GM19397 (cell line): ENCODE measurements around the gene TMEM131.
"Not testable (repeated sequence)": the region's sequence is repeated elsewhere in the genome, so short reads cannot be mapped to it uniquely, and the experiment has no call there.

ENCODE experiments used
- ATAC-seq: cut with Tn5 transposase; IDR thresholded peaks from one replicate; pipeline ENCODE4 v1.9.1; 2021; ENCODE audit warnings: mild to moderate bottlenecking, moderate library complexity; ENCODE audit not compliant: unreplicated experiment

TMEM131 gene

DNA sequence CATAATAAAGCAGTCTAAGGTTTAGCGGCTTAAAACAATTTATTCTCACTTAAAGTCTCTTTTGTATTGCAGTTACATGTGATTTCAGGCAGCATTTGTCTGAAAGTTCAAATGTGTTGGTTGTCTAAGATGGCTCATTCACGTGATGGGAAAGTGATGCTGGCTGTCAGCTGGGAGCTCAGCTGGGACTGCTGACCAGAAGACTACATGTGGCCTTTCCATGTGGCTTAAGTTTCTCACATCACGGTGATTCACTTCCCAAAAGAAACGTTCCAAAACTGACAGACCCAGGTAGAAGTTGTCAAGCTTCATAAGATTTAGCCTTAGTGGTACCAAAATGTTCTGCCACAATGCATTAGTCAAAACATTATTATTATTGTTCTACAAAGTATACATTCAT lies 76.9 kb downstream of the TMEM131 start:
- ATAC-seq: no peak

DNA sequence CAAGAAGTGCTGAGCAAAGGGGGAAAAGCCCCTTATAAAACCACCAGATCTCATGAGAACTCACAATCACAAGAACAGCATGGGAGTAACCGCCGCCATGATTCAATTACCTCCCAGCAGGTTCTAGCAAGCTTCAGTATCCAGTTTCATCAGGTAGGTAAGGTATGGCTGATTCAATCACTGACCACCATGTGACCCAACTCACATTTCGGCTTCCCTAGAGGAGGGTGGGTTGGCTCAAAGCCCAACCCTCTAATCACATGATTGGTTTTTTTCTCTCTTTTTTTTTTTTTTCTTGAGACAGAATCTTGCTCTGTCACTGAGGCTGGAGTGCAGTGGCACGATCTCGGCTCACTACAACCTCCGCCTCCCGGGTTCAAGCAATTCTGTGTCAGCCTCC lies 78.1 kb downstream of the TMEM131 start:
- ATAC-seq: not testable (repeated sequence)

- no peak for ATAC-seq
Observed at GRCh38 chr2:97914691-97915213, 81.0 kb downstream of the TMEM131 start.

DNA sequence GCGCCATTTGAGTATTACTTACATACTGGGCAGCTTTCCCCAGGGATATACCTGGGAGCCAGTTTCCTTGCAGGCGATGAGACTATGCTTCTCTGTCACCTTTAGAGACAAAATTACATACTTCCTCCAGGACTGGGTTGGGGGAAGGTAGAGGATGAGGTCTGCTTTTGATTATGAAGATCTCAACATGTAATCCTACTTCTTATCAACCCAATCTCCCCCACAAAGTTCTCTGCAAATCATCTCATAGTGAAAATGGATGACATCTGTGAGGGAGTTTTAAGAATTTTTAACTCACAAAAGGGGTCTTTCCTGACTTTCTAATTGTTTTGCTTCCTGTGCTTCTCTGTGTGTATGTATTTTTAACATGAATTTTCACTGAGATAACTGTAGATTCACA lies 81.9 kb downstream of the TMEM131 start:
- no peak for ATAC-seq

GRCh38 chr2:97911922-97912575 lies 83.7 kb downstream of the TMEM131 start:
- no peak for ATAC-seq

GRCh38 chr2:97911206-97911921 lies 84.4 kb downstream of the TMEM131 start:
- no peak for ATAC-seq

GRCh38 chr2:97910403-97911205 lies 85.1 kb downstream of the TMEM131 start:
- no peak for ATAC-seq

DNA sequence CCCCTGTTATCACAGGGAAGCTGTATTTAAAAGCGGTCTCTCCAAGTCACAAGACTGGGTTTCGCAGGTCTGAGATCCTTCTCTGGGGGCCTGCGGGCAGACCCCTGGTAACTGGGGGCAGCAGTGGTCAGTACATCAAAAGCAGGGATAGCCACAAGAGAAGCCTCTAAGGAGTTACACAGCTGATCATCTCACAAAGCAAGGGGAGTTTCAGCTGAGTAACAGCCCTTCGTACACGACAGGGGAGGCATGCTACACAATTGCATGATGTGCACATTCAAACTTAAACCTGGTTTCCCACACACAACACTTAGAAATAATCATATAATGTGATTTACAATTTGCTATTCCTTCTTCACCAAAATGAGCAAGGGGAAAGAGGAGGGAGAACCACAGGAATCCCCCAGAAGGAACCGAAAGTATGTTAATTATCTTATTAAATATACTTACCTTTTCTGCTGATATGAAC lies 87.5 kb downstream of the TMEM131 start:
- ATAC-seq: no peak

- no peak for ATAC-seq
Observed at GRCh38 chr2:97907369-97908100, 88.2 kb downstream of the TMEM131 start.

DNA sequence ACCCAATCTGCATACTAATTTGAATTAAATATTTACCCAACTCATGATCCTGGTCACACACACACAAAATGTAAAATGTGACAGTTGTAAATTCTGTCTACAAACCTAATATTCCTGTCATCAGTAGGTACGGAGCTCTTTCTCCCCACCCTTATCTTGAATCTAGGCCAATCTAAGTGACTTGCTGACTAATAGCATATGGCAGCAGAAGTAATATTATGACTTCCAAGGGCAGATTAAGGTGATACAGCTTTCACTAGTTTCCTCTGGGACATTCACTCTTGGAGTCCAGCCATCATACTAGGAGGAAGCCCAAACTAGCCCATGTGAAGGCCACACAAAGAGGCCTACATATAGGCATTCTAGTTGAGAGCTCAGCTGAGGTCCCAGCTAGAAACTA lies 89.4 kb downstream of the TMEM131 start:
- ATAC-seq: no peak

GRCh38 chr2:97905294-97905693 lies 90.5 kb downstream of the TMEM131 start:
- no peak for ATAC-seq

DNA sequence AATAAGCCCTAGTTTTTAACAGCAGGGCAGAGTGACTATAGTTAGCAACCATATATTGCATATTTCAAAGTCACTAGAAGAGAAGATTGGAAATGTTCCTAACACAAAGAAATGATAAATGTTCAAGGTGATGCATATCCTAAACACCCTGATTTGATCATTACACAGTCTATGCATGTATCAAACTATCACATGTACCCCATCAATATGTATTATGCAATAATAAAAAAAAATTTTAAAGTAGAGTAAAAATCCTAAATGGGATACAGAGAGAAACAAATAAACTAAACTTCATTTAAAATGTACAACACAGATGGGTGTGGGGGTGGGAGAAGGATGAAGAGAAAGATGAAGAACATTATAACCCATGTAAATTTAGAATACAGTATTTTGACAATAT lies 93.9 kb downstream of the TMEM131 start:
- ATAC-seq: no peak

GRCh38 chr2:97900806-97901205 lies 94.9 kb downstream of the TMEM131 start:
- ATAC-seq: no peak

- not testable (repeated sequence) for ATAC-seq
Observed at GRCh38 chr2:97893042-97893441, 102.7 kb downstream of the TMEM131 start.

GRCh38 chr2:97891611-97892010 lies 104.1 kb downstream of the TMEM131 start:
- ATAC-seq: no peak

GRCh38 chr2:97889156-97889555 lies 106.6 kb downstream of the TMEM131 start:
- no peak for ATAC-seq

GRCh38 chr2:97885841-97886240 lies 109.9 kb downstream of the TMEM131 start:
- no peak for ATAC-seq

GRCh38 chr2:97880334-97880733 lies 115.4 kb downstream of the TMEM131 start:
- ATAC-seq: no peak

DNA sequence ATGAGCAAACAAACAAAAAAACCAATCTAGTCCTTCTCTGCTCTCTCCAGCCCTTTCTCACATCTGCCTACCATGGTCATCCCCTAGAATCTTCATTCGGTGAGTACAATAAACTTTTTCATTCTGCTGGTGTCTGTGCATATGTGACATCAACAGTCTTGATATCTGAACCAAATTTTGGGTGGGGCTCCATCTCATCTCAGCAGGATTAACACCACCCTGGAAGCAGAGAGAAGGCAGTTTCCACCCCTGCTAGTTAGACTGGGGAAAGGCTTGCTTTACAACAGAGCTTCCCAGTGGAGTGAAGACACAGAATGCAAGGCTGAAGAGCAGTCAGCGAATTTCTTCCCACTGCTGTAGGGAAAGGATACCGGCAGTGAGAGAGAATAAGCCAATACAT lies 116.9 kb downstream of the TMEM131 start:
- no peak for ATAC-seq

- ATAC-seq: not testable (repeated sequence)
Observed at GRCh38 chr2:97878317-97878716, 117.4 kb downstream of the TMEM131 start.
